ENCODE data around the gene TRANK1. TPM values are rescaled to one million over a fixed set of nuclear protein-coding genes. Genes with fewer than 3 reads are reported as not detected.

Gene TRANK1
- total RNA-seq, 2 donors from 2014 or later: 9.0 to 20.1 TPM

- H3K36me3 Mint-ChIP-seq (ENCODE audit: low read depth): peaks cover 24% of the 10 kb centered on the region
- H3K27me3 Mint-ChIP-seq (ENCODE audit: insufficient read depth): no peaks in the 10 kb centered on the region
- no peak overlapping the region for H3K4me3 Mint-ChIP-seq
- H3K9ac ChIP-seq (ENCODE audit: extremely low read depth, low read length, poor library complexity, severe bottlenecking): peak overlapping the region; percentile 94
- TF ChIP-seq CTCF (conservative IDR thresholded peaks at IDR 0.05): no peak
- H3K4me1 ChIP-seq (ENCODE audit: control insufficient read depth, insufficient read depth, low read length): peaks cover 8% of the 10 kb centered on the region
- no peaks in the 10 kb centered on the region for H3K27me3 ChIP-seq (ENCODE audit: control insufficient read depth, insufficient read depth, low read length, poor library complexity, severe bottlenecking)
- no peaks in the 10 kb centered on the region for H3K9me3 ChIP-seq (ENCODE audit: control insufficient read depth, low read length)
- peak overlapping the region; percentile 88 for H3K4me3 ChIP-seq (ENCODE audit: low read length)
- 7 to 8% methylated on average over 16 to 24 of the region's 24 CpGs for WGBS, 2 experiments (ENCODE audit: insufficient coverage in 1 of 2, insufficient read length in 1 of 2)
- H3K9me3 Mint-ChIP-seq: no peaks in the 10 kb centered on the region
- peaks cover 55% of the 10 kb centered on the region for H3K36me3 ChIP-seq (ENCODE audit: control insufficient read depth, insufficient read depth, low read length)
- H3K27ac ChIP-seq (ENCODE audit: low read depth, low read length): peak overlapping the region; percentile 94
- DNase-seq: no peak
- no peak overlapping the region for H3K27ac Mint-ChIP-seq
- H3K4me1 Mint-ChIP-seq: peaks cover 16% of the 10 kb centered on the region
These were observed 47.3 kb upstream of the TRANK1 start for GRCh38 chr3:36991923-36992805.

DNA sequence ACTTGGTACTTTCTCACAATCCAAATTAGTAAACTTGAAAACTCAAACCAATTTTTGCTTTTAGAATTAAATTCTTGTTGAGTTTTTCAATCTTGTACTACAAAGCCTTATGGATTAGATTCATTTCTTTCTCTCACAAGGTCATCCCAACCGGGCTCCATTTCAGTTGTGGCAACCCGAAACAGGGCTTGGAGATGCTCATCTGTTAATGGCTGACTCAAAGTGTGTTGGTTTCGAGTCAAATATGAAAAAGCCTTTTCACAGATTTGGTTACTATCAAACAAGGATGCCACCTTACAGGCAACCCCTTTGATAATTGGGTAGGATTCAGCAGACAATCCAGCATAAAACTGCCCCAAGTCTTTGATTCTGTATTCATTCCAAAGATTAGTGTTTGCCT, 46.3 kb upstream of the TRANK1 start:
- H3K27ac ChIP-seq (ENCODE audit: low read depth, low read length): no peak overlapping the region
- WGBS, 2 experiments (ENCODE audit: insufficient coverage in 1 of 2, insufficient read length in 1 of 2): 60 to 82% methylated on average over 1 to 3 of the region's 3 CpGs

GRCh38 chr3:36989568-36989967, 44.7 kb upstream of the TRANK1 start:
- Histone ChIP-seq H3K4me1 (ENCODE audit: control insufficient read depth, insufficient read depth, low read length) (peaks cover 8% of the 10 kb centered on the region), H3K27me3 (ENCODE audit: control insufficient read depth, insufficient read depth, low read length, poor library complexity, severe bottlenecking) (no peaks in the 10 kb centered on the region), H3K9me3 (ENCODE audit: control insufficient read depth, low read length) (no peaks in the 10 kb centered on the region), H3K4me3 (ENCODE audit: low read length) (peak overlapping the region; percentile 88), H3K9ac (ENCODE audit: extremely low read depth, low read length, poor library complexity, severe bottlenecking) (no peak overlapping the region), H3K27ac (ENCODE audit: low read depth, low read length) (no peak overlapping the region), H3K36me3 (ENCODE audit: control insufficient read depth, insufficient read depth, low read length) (peaks cover 65% of the 10 kb centered on the region)
- Mint-ChIP-seq H3K4me3 (no peak overlapping the region), H3K27me3 (ENCODE audit: insufficient read depth) (no peaks in the 10 kb centered on the region), H3K36me3 (ENCODE audit: low read depth) (peaks cover 31% of the 10 kb centered on the region), H3K27ac (no peak overlapping the region), H3K4me1 (peaks cover 16% of the 10 kb centered on the region), H3K9me3 (no peaks in the 10 kb centered on the region)
- no peak for DNase-seq
- no peak for TF ChIP-seq CTCF (conservative IDR thresholded peaks at IDR 0.05)

More for the DNA sequence above, 46.3 kb upstream of the TRANK1 start:
- peaks cover 54% of the 10 kb centered on the region for H3K36me3 ChIP-seq (ENCODE audit: control insufficient read depth, insufficient read depth, low read length)
- H3K9me3 ChIP-seq (ENCODE audit: control insufficient read depth, low read length): no peaks in the 10 kb centered on the region
- Mint-ChIP-seq H3K27me3 (ENCODE audit: insufficient read depth) (no peaks in the 10 kb centered on the region), H3K36me3 (ENCODE audit: low read depth) (peaks cover 20% of the 10 kb centered on the region), H3K27ac (no peak overlapping the region), H3K9me3 (no peaks in the 10 kb centered on the region), H3K4me1 (peaks cover 16% of the 10 kb centered on the region), H3K4me3 (no peak overlapping the region)
- H3K27me3 ChIP-seq (ENCODE audit: control insufficient read depth, insufficient read depth, low read length, poor library complexity, severe bottlenecking): no peaks in the 10 kb centered on the region
- H3K9ac ChIP-seq (ENCODE audit: extremely low read depth, low read length, poor library complexity, severe bottlenecking): peak overlapping the region; percentile 94
- H3K4me1 ChIP-seq (ENCODE audit: control insufficient read depth, insufficient read depth, low read length): peaks cover 8% of the 10 kb centered on the region
- H3K4me3 ChIP-seq (ENCODE audit: low read length): peak overlapping the region; percentile 88
- no peak for TF ChIP-seq CTCF (conservative IDR thresholded peaks at IDR 0.05)
- no peak for DNase-seq
